ENCODE measurements around the gene NPAS3. TPM values are rescaled to one million over a fixed set of nuclear protein-coding genes. Genes with fewer than 3 reads are reported as not detected.

NPAS3 gene
- polyA plus RNA-seq, 2 of the 4 experiments (the other 2 are of a cell fraction) = not detected

DNA sequence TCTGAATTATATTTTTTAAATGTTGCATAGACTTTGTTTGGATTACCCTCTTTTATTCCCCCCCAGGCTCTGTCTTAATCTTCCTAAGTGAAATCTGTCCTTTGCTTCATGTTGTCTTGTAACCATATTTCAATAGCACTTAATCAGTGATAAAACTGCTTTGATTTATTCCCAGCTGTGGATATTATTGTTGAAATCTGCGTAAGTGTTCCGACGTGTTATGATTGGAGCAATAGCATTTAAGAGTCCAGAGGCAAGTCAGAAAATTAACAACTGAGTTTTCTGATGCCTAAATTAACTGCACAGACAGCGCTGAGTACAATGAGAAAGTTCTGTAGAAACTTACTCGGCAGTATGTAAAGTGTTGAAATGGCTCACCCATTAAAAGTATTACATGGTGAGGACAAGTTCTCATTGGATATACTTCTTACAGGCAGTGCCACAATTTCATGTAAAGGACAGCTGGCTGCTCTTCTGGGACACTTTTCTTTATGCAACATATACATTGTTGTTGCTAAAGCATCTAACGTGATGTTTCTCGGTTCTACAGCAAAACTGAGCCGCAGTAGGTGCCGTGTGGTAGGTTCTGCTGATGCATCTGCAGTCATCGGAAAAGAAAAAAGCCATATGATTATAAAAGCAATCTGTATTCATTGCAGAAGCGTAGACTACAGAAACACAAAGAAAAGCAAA lies 511.2 kb downstream of the NPAS3 start:
- 41% methylated on average over 11 of the region's 11 CpGs for WGBS (ENCODE audit: missing lambda C conversion rate)
- POLR2A ChIA-PET = no interaction called here
- Histone ChIP-seq H3K4me1 (no peaks in the 10 kb centered on the region), H3K9me3 (no peaks in the 10 kb centered on the region), H3K4me2 (no peak overlapping the region), H3K27ac (no peak overlapping the region), H3K4me3 (no peak overlapping the region)
- CTCF ChIA-PET = interaction anchor here (0.7 kb wide), 1 partner anchor 852 kb away, joined by 3 read pairs; no protein-coding TSS in a partner anchor
- no peak for TF ChIP-seq POLR2AphosphoS2 (conservative IDR thresholded peaks at IDR 0.05; ENCODE audit: low read length)
- TF ChIP-seq TFCP2L1 (CRISPR knock-in tag; IDR thresholded peaks at IDR 0.05) = no peak
- TF ChIP-seq JUN (IDR thresholded peaks at IDR 0.05) = no peak
- no peak for TF ChIP-seq FOSB (CRISPR knock-in tag; IDR thresholded peaks at IDR 0.05)
- no peak for TF ChIP-seq HDAC2 (IDR thresholded peaks at IDR 0.05)
- TF ChIP-seq NR3C1 (IDR thresholded peaks at IDR 0.05) = no peak
- TF ChIP-seq MAFK (IDR thresholded peaks at IDR 0.05; ENCODE audit: partially characterized antibody) = no peak
- no peak for TF ChIP-seq MYC (IDR thresholded peaks at IDR 0.05; ENCODE audit: borderline replicate concordance, low read length)
- TF ChIP-seq, protein P1, sequence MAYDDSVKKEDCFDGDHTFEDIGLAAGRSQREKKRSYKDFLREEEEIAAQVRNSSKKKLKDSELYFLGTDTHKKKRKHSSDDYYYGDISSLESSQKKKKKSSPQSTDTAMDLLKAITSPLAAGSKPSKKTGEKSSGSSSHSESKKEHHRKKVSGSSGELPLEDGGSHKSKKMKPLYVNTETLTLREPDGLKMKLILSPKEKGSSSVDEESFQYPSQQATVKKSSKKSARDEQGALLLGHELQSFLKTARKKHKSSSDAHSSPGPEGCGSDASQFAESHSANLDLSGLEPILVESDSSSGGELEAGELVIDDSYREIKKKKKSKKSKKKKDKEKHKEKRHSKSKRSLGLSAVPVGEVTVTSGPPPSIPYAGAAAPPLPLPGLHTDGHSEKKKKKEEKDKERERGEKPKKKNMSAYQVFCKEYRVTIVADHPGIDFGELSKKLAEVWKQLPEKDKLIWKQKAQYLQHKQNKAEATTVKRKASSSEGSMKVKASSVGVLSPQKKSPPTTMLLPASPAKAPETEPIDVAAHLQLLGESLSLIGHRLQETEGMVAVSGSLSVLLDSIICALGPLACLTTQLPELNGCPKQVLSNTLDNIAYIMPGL (CRISPR knock-in tag; IDR thresholded peaks at IDR 0.05; ENCODE audit: borderline replicate concordance) = no peak
- TF ChIP-seq RAD21 (conservative IDR thresholded peaks at IDR 0.05 in 1 of 2, IDR thresholded peaks at IDR 0.05 in 1 of 2) = no peak
- TF ChIP-seq SREBF2 (IDR thresholded peaks at IDR 0.05) = no peak
- no peak for TF ChIP-seq PHF8 (IDR thresholded peaks at IDR 0.05; ENCODE audit: borderline replicate concordance, low read depth)
- TF ChIP-seq MAX (IDR thresholded peaks at IDR 0.05) = no peak
- TF ChIP-seq, protein P2, sequence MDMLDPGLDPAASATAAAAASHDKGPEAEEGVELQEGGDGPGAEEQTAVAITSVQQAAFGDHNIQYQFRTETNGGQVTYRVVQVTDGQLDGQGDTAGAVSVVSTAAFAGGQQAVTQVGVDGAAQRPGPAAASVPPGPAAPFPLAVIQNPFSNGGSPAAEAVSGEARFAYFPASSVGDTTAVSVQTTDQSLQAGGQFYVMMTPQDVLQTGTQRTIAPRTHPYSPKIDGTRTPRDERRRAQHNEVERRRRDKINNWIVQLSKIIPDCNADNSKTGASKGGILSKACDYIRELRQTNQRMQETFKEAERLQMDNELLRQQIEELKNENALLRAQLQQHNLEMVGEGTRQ (IDR thresholded peaks at IDR 0.05) = no peak
- no peak for TF ChIP-seq FOSL2 (IDR thresholded peaks at IDR 0.05)
- TF ChIP-seq FOSL2 (CRISPR knock-in tag; IDR thresholded peaks at IDR 0.05) = no peak
- no peak for TF ChIP-seq ZFP36 (IDR thresholded peaks at IDR 0.05; ENCODE audit: borderline replicate concordance, partially characterized antibody)
- TF ChIP-seq RARB (CRISPR knock-in tag; IDR thresholded peaks at IDR 0.05) = no peak
- TF ChIP-seq ZC3H11A (IDR thresholded peaks at IDR 0.05) = no peak
- DNase-seq (ENCODE audit: low read depth in 1 of 2, low spot score in 1 of 2) (no peak), FAIRE-seq (no peak), ATAC-seq (no peak)

GRCh38 chr14:33450416-33450815 lies 511.7 kb downstream of the NPAS3 start:
- DNase-seq (ENCODE audit: low read depth in 1 of 2, low spot score in 1 of 2) (no peak), FAIRE-seq (no peak), ATAC-seq (no peak)
- ChIA-PET CTCF (no interaction called here), POLR2A (no interaction called here)
- no peak overlapping the region for H3K27ac ChIP-seq
- TF ChIP-seq, protein P2 (IDR thresholded peaks at IDR 0.05) = no peak
- TF ChIP-seq MAX (IDR thresholded peaks at IDR 0.05) = no peak
- no peak for TF ChIP-seq MYC (IDR thresholded peaks at IDR 0.05; ENCODE audit: borderline replicate concordance, low read length)
- no peaks in the 10 kb centered on the region for H3K4me1 ChIP-seq
- no peaks in the 10 kb centered on the region for H3K9me3 ChIP-seq
- no peak overlapping the region for H3K4me2 ChIP-seq
- H3K4me3 ChIP-seq = no peak overlapping the region
- 3% methylated on average over 2 of the region's 2 CpGs for WGBS (ENCODE audit: missing lambda C conversion rate)

DNA sequence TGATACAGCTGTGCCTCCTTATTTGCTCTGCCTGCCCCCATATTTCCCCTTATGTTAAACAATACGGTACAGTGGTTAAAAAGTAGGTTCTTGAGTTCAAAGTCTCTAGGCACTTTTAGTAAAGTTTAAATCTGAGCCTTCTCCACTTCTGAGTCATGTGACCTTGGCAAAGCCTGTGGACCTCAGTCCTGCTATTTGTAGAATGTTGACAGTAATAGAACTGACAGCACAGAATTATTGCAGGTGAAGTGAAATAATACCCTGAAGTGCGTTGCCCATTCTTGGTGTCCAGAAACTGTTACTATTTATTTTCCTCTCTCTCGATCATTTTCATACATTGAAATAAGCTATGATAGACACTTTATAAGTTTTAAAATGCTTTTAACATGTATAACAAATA lies 512.5 kb downstream of the NPAS3 start:
- 39% methylated on average over 3 of the region's 3 CpGs for WGBS (ENCODE audit: missing lambda C conversion rate)
- Histone ChIP-seq H3K4me2 (no peak overlapping the region), H3K27ac (no peak overlapping the region), H3K9me3 (no peaks in the 10 kb centered on the region), H3K4me3 (no peak overlapping the region), H3K4me1 (no peaks in the 10 kb centered on the region)
- ChIA-PET CTCF (interaction anchor here (1.8 kb wide), 1 partner anchor 11 kb away, joined by 4 read pairs; no protein-coding TSS in a partner anchor), POLR2A (no interaction called here)
- ATAC-seq = no peak
- no peak for FAIRE-seq
- DNase-seq (ENCODE audit: low read depth in 1 of 2, low spot score in 1 of 2) = no peak
- TF ChIP-seq GATA3 (IDR thresholded peaks at IDR 0.05; ENCODE audit: borderline replicate concordance) = no peak
- TF ChIP-seq KDM5A (IDR thresholded peaks at IDR 0.05) = no peak
- TF ChIP-seq, protein P3, sequence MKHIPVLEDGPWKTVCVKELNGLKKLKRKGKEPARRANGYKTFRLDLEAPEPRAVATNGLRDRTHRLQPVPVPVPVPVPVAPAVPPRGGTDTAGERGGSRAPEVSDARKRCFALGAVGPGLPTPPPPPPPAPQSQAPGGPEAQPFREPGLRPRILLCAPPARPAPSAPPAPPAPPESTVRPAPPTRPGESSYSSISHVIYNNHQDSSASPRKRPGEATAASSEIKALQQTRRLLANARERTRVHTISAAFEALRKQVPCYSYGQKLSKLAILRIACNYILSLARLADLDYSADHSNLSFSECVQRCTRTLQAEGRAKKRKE (CRISPR knock-in tag; IDR thresholded peaks at IDR 0.05; ENCODE audit: low read depth) = no peak
- TF ChIP-seq E2F6 (IDR thresholded peaks at IDR 0.05; ENCODE audit: borderline replicate concordance, low read depth) = no peak
- no peak for TF ChIP-seq NFE2L2 (conservative IDR thresholded peaks at IDR 0.05; ENCODE audit: low read length)
- TF ChIP-seq CTCF (IDR thresholded peaks at IDR 0.05) = no peak
- no peak for TF ChIP-seq HDAC2 (IDR thresholded peaks at IDR 0.05)
- TF ChIP-seq KDM1A (IDR thresholded peaks at IDR 0.05; ENCODE audit: low read depth) = no peak
- TF ChIP-seq FOSL2 (IDR thresholded peaks at IDR 0.05) = no peak
- TF ChIP-seq FOSL2 (CRISPR knock-in tag; IDR thresholded peaks at IDR 0.05) = no peak
- no peak for TF ChIP-seq HOXB13 (CRISPR knock-in tag; IDR thresholded peaks at IDR 0.05; ENCODE audit: low read depth)

All from A549 (cell line).